SK-N-SH treated with all-trans-retinoic acid at 6 μM for 48 hours (cell line): ENCODE data around the gene CBLB.

Source experiments
- ATAC-seq: fragments of 200-7000 bp; cut with Tn5 transposase; 3 replicates; pipeline ENCODE4 v1.9.1; 2020; ENCODE audit warnings: mild to moderate bottlenecking, moderate library complexity
- ARNTL ChIP-seq: fragments of 450-650 bp; formaldehyde crosslinking; IDR thresholded peaks from 2 replicates; pipeline ENCODE4 v1.5.0; 2020; ENCODE audit warnings: low read depth, mild to moderate bottlenecking, moderate library complexity, borderline replicate concordance
- CREB5 ChIP-seq: fragments of 250-450 bp; sonication (Bioruptor Pico); IDR thresholded peaks from 2 replicates; pipeline ENCODE4 v1.5.1; 2020; ENCODE audit warnings: low read depth, mild to moderate bottlenecking, moderate library complexity
- CSDC2 ChIP-seq: fragments of 250-450 bp; sonication (Bioruptor Pico); IDR thresholded peaks from 2 replicates; pipeline ENCODE4 v1.5.0; 2020; ENCODE audit warnings: mild to moderate bottlenecking, moderate library complexity
- GLIS3 ChIP-seq: fragments of 250-450 bp; sonication (Bioruptor Pico); IDR thresholded peaks from 2 replicates; pipeline ENCODE4 v1.5.0; 2020; ENCODE audit warnings: mild to moderate bottlenecking, moderate library complexity
- ISL1 ChIP-seq: fragments of 250-450 bp; sonication (Bioruptor Pico); IDR thresholded peaks from 2 replicates; pipeline ENCODE4 v2.1.2; 2022; ENCODE audit warnings: mild to moderate bottlenecking, moderate library complexity
- OSR1 ChIP-seq: fragments of 250-450 bp; sonication (Bioruptor Pico); IDR thresholded peaks from 2 replicates; pipeline ENCODE4 v1.8.0; 2022; ENCODE audit warnings: moderate library complexity, mild to moderate bottlenecking, inconsistent platforms
- PATZ1 ChIP-seq: fragments of 250-450 bp; sonication (Bioruptor Pico); IDR thresholded peaks from 2 replicates; pipeline ENCODE4 v1.8.0; 2020; ENCODE audit warnings: mild to moderate bottlenecking, moderate library complexity, borderline replicate concordance
- POU6F1 ChIP-seq: fragments of 250-450 bp; sonication (Bioruptor Pico); IDR thresholded peaks from 2 replicates; pipeline ENCODE4 v1.8.0; 2021; ENCODE audit warnings: low read depth, mild to moderate bottlenecking, moderate library complexity, borderline replicate concordance
- RARB ChIP-seq: fragments of 250-450 bp; sonication (Bioruptor Pico); IDR thresholded peaks from 2 replicates; pipeline ENCODE4 v1.8.0; 2021; ENCODE audit warnings: mild to moderate bottlenecking, moderate library complexity
- SNAI2 ChIP-seq: fragments of 250-450 bp; sonication (Bioruptor Pico); IDR thresholded peaks from 2 replicates; pipeline ENCODE4 v1.5.0; 2020; ENCODE audit warnings: mild to moderate bottlenecking, moderate library complexity
- TCF4 ChIP-seq: fragments of 250-450 bp; sonication (Bioruptor Pico); IDR thresholded peaks from 2 replicates; pipeline ENCODE4 v1.8.0; 2021; ENCODE audit warnings: mild to moderate bottlenecking, moderate library complexity, borderline replicate concordance
- TSHZ2 ChIP-seq: fragments of 250-450 bp; sonication (Bioruptor Pico); IDR thresholded peaks from 2 replicates; pipeline ENCODE4 v1.5.0; 2020; ENCODE audit warnings: mild to moderate bottlenecking, moderate library complexity
- ZC3H10 ChIP-seq: fragments of 250-450 bp; sonication (Bioruptor Pico); IDR thresholded peaks from 2 replicates; pipeline ENCODE4 v1.5.1; 2021; ENCODE audit warnings: mild to moderate bottlenecking, moderate library complexity
- ZFP3 ChIP-seq: fragments of 250-450 bp; sonication (Bioruptor Pico); IDR thresholded peaks from 2 replicates; pipeline ENCODE4 v1.5.0; 2020; ENCODE audit warnings: mild to moderate bottlenecking, moderate library complexity
- ZNF565 ChIP-seq: fragments of 450-650 bp; formaldehyde crosslinking; conservative IDR thresholded peaks from 2 replicates; pipeline ENCODE4 v1.5.0; 2020; ENCODE audit warnings: low read depth, mild to moderate bottlenecking, moderate library complexity

The CBLB gene

GRCh38 chr3:105906345-105906744, 37.5 kb upstream of the CBLB start:
- TF ChIP-seq RARB = no peak
- no peak for TF ChIP-seq POU6F1 (CRISPR knock-in tag)
- no peak for TF ChIP-seq TCF4 (CRISPR knock-in tag)
- no peak for TF ChIP-seq TSHZ2 (CRISPR knock-in tag)
- no peak for TF ChIP-seq ZNF565 (CRISPR knock-in tag)
- no peak for TF ChIP-seq ZFP3 (CRISPR knock-in tag)
- no peak for TF ChIP-seq GLIS3
- no peak for TF ChIP-seq CSDC2 (CRISPR knock-in tag)
- TF ChIP-seq CREB5 = no peak
- TF ChIP-seq SNAI2 (CRISPR knock-in tag) = no peak
- TF ChIP-seq PATZ1 (CRISPR knock-in tag) = no peak
- TF ChIP-seq ARNTL = no peak
- TF ChIP-seq OSR1 (CRISPR knock-in tag) = no peak
- ATAC-seq = no peak

- TF ChIP-seq ISL1 (CRISPR knock-in tag) (peak; percentile 73; the same call in 1 of the 2 replicates), ZFP3 (CRISPR knock-in tag) (no peak)
- peak; percentile 67 for ATAC-seq
Observed at GRCh38 chr3:105905328-105905727, 36.5 kb upstream of the CBLB start.

- TF ChIP-seq ZNF565 (CRISPR knock-in tag) (no peak), CREB5 (no peak)
- ATAC-seq = peak; percentile 57
Observed at GRCh38 chr3:105904678-105905284, 36.0 kb upstream of the CBLB start.

- no peak for ATAC-seq
- TF ChIP-seq ZFP3 (CRISPR knock-in tag) = no peak
- TF ChIP-seq ZC3H10 (CRISPR knock-in tag) = no peak
- TF ChIP-seq POU6F1 (CRISPR knock-in tag) = no peak
- TF ChIP-seq TCF4 (CRISPR knock-in tag) = no peak
Observed at GRCh38 chr3:105904251-105904650, 35.4 kb upstream of the CBLB start.
